ENCODE data around the gene ABLIM2.

ABLIM2 gene

GRCh38 chr4:7959078-7959477 is 199.5 kb downstream of the ABLIM2 start:
- Histone ChIP-seq H3K9ac (ENCODE audit: low read length) (no peak overlapping the region), H3K27me3 (ENCODE audit: low read length) (no peaks in the 10 kb centered on the region), H4K20me1 (ENCODE audit: low read depth, low read length) (no peaks in the 10 kb centered on the region), H3K4me2 (ENCODE audit: low read depth, low read length, poor library complexity, severe bottlenecking) (no peak overlapping the region), H3K4me3 (ENCODE audit: insufficient read depth, low read length, poor library complexity, severe bottlenecking) (no peak overlapping the region), H3F3A (ENCODE audit: insufficient read depth) (no peaks in the 10 kb centered on the region), H2AFZ (ENCODE audit: low read depth, low read length, severe bottlenecking) (no peak overlapping the region), H3K79me2 (ENCODE audit: insufficient read depth, low read length) (no peaks in the 10 kb centered on the region), H3K9me3 (ENCODE audit: insufficient read depth, low read length) (no peaks in the 10 kb centered on the region), H3K27ac (ENCODE audit: low read depth, low read length) (no peak overlapping the region), H3K9me2 (replicated peaks; ENCODE audit: insufficient read depth, low read length) (no peaks in the 10 kb centered on the region), H3K36me3 (ENCODE audit: low read length) (no peaks in the 10 kb centered on the region)
- no peak for TF ChIP-seq CTCF (IDR thresholded peaks at IDR 0.05; ENCODE audit: insufficient read depth, low read length, poor library complexity, severe bottlenecking)
- TF ChIP-seq EZH2phosphoT487 (conservative IDR thresholded peaks at IDR 0.05; ENCODE audit: low read length): no peak

- H3K9ac ChIP-seq (ENCODE audit: low read length): no peak overlapping the region
- H2AFZ ChIP-seq (ENCODE audit: low read depth, low read length, severe bottlenecking): no peak overlapping the region
- no peaks in the 10 kb centered on the region for H3K79me2 ChIP-seq (ENCODE audit: insufficient read depth, low read length)
- H3K9me2 ChIP-seq (replicated peaks; ENCODE audit: insufficient read depth, low read length): no peaks in the 10 kb centered on the region
- H3K4me3 ChIP-seq (ENCODE audit: insufficient read depth, low read length, poor library complexity, severe bottlenecking): no peak overlapping the region
- no peaks in the 10 kb centered on the region for H3K36me3 ChIP-seq (ENCODE audit: low read length)
- no peak overlapping the region for H3K27ac ChIP-seq (ENCODE audit: low read depth, low read length)
- no peaks in the 10 kb centered on the region for H3K27me3 ChIP-seq (ENCODE audit: low read length)
- no peaks in the 10 kb centered on the region for H3F3A ChIP-seq (ENCODE audit: insufficient read depth)
- TF ChIP-seq CTCF (IDR thresholded peaks at IDR 0.05; ENCODE audit: insufficient read depth, low read length, poor library complexity, severe bottlenecking) (no peak), EZH2phosphoT487 (conservative IDR thresholded peaks at IDR 0.05; ENCODE audit: low read length) (no peak)
- no peak overlapping the region for H3K4me2 ChIP-seq (ENCODE audit: low read depth, low read length, poor library complexity, severe bottlenecking)
- H4K20me1 ChIP-seq (ENCODE audit: low read depth, low read length): no peaks in the 10 kb centered on the region
- no peaks in the 10 kb centered on the region for H3K9me3 ChIP-seq (ENCODE audit: insufficient read depth, low read length)
Observed at GRCh38 chr4:7956934-7957656, 201.5 kb downstream of the ABLIM2 start.

GRCh38 chr4:7956270-7956808 is 202.3 kb downstream of the ABLIM2 start:
- no peaks in the 10 kb centered on the region for H3K79me2 ChIP-seq (ENCODE audit: insufficient read depth, low read length)
- H3K9me3 ChIP-seq (ENCODE audit: insufficient read depth, low read length): no peaks in the 10 kb centered on the region
- H3K4me3 ChIP-seq (ENCODE audit: insufficient read depth, low read length, poor library complexity, severe bottlenecking): no peak overlapping the region
- H2AFZ ChIP-seq (ENCODE audit: low read depth, low read length, severe bottlenecking): no peak overlapping the region
- no peak for TF ChIP-seq CTCF (IDR thresholded peaks at IDR 0.05; ENCODE audit: insufficient read depth, low read length, poor library complexity, severe bottlenecking)
- no peak overlapping the region for H3K9ac ChIP-seq (ENCODE audit: low read length)
- H3K9me2 ChIP-seq (replicated peaks; ENCODE audit: insufficient read depth, low read length): no peaks in the 10 kb centered on the region
- no peak overlapping the region for H3K27ac ChIP-seq (ENCODE audit: low read depth, low read length)
- no peaks in the 10 kb centered on the region for H3K27me3 ChIP-seq (ENCODE audit: low read length)
- H3K36me3 ChIP-seq (ENCODE audit: low read length): no peaks in the 10 kb centered on the region
- no peaks in the 10 kb centered on the region for H4K20me1 ChIP-seq (ENCODE audit: low read depth, low read length)
- no peaks in the 10 kb centered on the region for H3F3A ChIP-seq (ENCODE audit: insufficient read depth)
- H3K4me2 ChIP-seq (ENCODE audit: low read depth, low read length, poor library complexity, severe bottlenecking): no peak overlapping the region
